HepG2 (cell line): Measurements from ENCODE around the gene SCAF8. TPM values are rescaled to one million over a fixed set of nuclear protein-coding genes. Genes with fewer than 3 reads are reported as not detected.

Experiments used
- ATF1 ChIP-seq: IDR thresholded peaks from 2 replicates; pipeline ENCODE4 v1.6.1; 2016; ENCODE audit warnings: mild to moderate bottlenecking, control low read depth
- BRCA1 ChIP-seq: sonication (generic); formaldehyde crosslinking; IDR thresholded peaks from 2 replicates; pipeline ENCODE4 v1.4.0; 2020; ENCODE audit warnings: missing genetic modification reagents
- HMG20A ChIP-seq: IDR thresholded peaks from 2 replicates; pipeline ENCODE4 v1.6.1; 2016; ENCODE audit warnings: borderline replicate concordance
- HOXD1 ChIP-seq: sonication (generic); formaldehyde crosslinking; IDR thresholded peaks from 2 replicates; pipeline ENCODE4 v1.5.0; 2020; ENCODE audit warnings: missing genetic modification reagents
- MLXIP ChIP-seq: sonication (generic); formaldehyde crosslinking; IDR thresholded peaks from 2 replicates; pipeline ENCODE4 v1.9.0; 2021; ENCODE audit warnings: missing genetic modification reagents, borderline replicate concordance
- NBN ChIP-seq: fragments of 450-650 bp; conservative IDR thresholded peaks from 2 replicates; pipeline ENCODE4 v1.6.1; 2017
- RCOR2 ChIP-seq: IDR thresholded peaks from 2 replicates; pipeline ENCODE4 v1.6.1; 2016; ENCODE audit warnings: missing biosample characterization, missing genetic modification reagents
- REXO4 ChIP-seq: sonication (generic); formaldehyde crosslinking; IDR thresholded peaks from 2 replicates; pipeline ENCODE4 v1.8.0; 2022; ENCODE audit warnings: missing genetic modification reagents, mild to moderate bottlenecking, borderline replicate concordance
- RNF2 ChIP-seq: fragments of 450-650 bp; conservative IDR thresholded peaks from 2 replicates; pipeline ENCODE4 v1.6.1; 2016; ENCODE audit warnings: low read depth
- SOX5 ChIP-seq: IDR thresholded peaks from 2 replicates; pipeline ENCODE4 v1.6.1; 2016; ENCODE audit warnings: borderline replicate concordance
- ZBTB38 ChIP-seq: sonication (generic); formaldehyde crosslinking; IDR thresholded peaks from 2 replicates; pipeline ENCODE4 v1.5.1; 2020; ENCODE audit warnings: mild to moderate bottlenecking, missing genetic modification reagents
- ZNF101 ChIP-seq: sonication (generic); formaldehyde crosslinking; IDR thresholded peaks from 2 replicates; pipeline ENCODE4 v1.4.0; 2020; ENCODE audit warnings: mild to moderate bottlenecking, low read depth, missing genetic modification reagents, borderline replicate concordance
- ZNF431 ChIP-seq: sonication (generic); formaldehyde crosslinking; IDR thresholded peaks from 2 replicates; pipeline ENCODE4 v1.9.0; 2022; ENCODE audit warnings: missing genetic modification reagents, low read depth, mild to moderate bottlenecking, borderline replicate concordance
- ZNF552 ChIP-seq: sonication (generic); formaldehyde crosslinking; IDR thresholded peaks from 2 replicates; pipeline ENCODE4 v1.9.0; 2022; ENCODE audit warnings: missing genetic modification reagents, mild to moderate bottlenecking, borderline replicate concordance
- ZNF570 ChIP-seq: sonication (generic); formaldehyde crosslinking; IDR thresholded peaks from 2 replicates; pipeline ENCODE4 v1.4.0; 2020; ENCODE audit warnings: mild to moderate bottlenecking, missing genetic modification reagents, borderline replicate concordance
- ZNF800 ChIP-seq: sonication (generic); formaldehyde crosslinking; IDR thresholded peaks from 2 replicates; pipeline ENCODE4 v1.4.0; 2020; ENCODE audit warnings: missing genetic modification reagents
- ZNF878 ChIP-seq: sonication (generic); formaldehyde crosslinking; IDR thresholded peaks from 2 replicates; pipeline ENCODE4 v1.8.1; 2023; ENCODE audit warnings: mild to moderate bottlenecking, missing genetic modification reagents, moderate library complexity
- polyA plus RNA-seq, 8 experiments: library from polyadenylated mRNA; depleted of rRNA in 3 of 8; stranded (reverse) in 7 of 8; unstranded in 1 of 8; fragments of >200 nt; fragmentation: Illumina TruSeq in 4 of 8; extraction: Trizol in 4 of 8; gene quantifications; 2 replicates each; pipeline versions ENCODE4 v1.2.1 to v1.2.3, GENCODE V29; 2011 to 2016; ENCODE audit warnings: low read depth in 4 of 8, missing spikeins in 1 of 8, mixed read lengths in 1 of 8; ENCODE audit not compliant: insufficient read depth in 1 of 8
- total RNA-seq, 5 experiments: library from RNA; depleted of rRNA; stranded (reverse); fragments of >200 nt; fragmentation: Illumina TruSeq; extraction: Trizol; gene quantifications; 2 replicates each; pipeline ENCODE4 v1.2.3, GENCODE V29; 2016; ENCODE audit warnings: low read depth in 1 of 5
- TF ChIP-seq, protein P1 (sequence below): sonication (generic); formaldehyde crosslinking; IDR thresholded peaks from 2 replicates; pipeline ENCODE4 v1.5.0; 2020; ENCODE audit warnings: mild to moderate bottlenecking, missing genetic modification reagents
- TF ChIP-seq, protein P2 (sequence below): sonication (generic); formaldehyde crosslinking; IDR thresholded peaks from 2 replicates; pipeline ENCODE4 v1.4.0; 2020; ENCODE audit warnings: mild to moderate bottlenecking, low read depth, missing genetic modification reagents
- TF ChIP-seq, protein P3 (sequence below): sonication (generic); formaldehyde crosslinking; IDR thresholded peaks from 2 replicates; pipeline ENCODE4; 2020; ENCODE audit warnings: missing genetic modification reagents, mild to moderate bottlenecking, borderline replicate concordance

SCAF8 gene
- total and polyA plus RNA-seq, 2 of the 13 experiments (the other 11 are each of a cell fraction or from before 2014, with no cell fraction given), result 15.3 to 40.8 TPM

GRCh38 chr6:154868143-154868594, 135.0 kb downstream of the SCAF8 start (continued):
- TF ChIP-seq MLXIP (CRISPR knock-in tag), result 0 out of 2 replicates have a peak, but pooled peaks have one; percentile 3
- no peak for TF ChIP-seq HOXD1 (CRISPR knock-in tag)
- no peak for TF ChIP-seq REXO4 (CRISPR knock-in tag)
- TF ChIP-seq, protein P1, sequence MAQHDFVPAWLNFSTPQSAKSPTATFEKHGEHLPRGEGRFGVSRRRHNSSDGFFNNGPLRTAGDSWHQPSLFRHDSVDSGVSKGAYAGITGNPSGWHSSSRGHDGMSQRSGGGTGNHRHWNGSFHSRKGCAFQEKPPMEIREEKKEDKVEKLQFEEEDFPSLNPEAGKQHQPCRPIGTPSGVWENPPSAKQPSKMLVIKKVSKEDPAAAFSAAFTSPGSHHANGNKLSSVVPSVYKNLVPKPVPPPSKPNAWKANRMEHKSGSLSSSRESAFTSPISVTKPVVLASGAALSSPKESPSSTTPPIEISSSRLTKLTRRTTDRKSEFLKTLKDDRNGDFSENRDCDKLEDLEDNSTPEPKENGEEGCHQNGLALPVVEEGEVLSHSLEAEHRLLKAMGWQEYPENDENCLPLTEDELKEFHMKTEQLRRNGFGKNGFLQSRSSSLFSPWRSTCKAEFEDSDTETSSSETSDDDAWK, result no peak
- TF ChIP-seq ZNF878, result no peak
- no peak for TF ChIP-seq BRCA1 (CRISPR knock-in tag)
- no peak for TF ChIP-seq ZBTB38 (CRISPR knock-in tag)
- no peak for TF ChIP-seq ZNF552 (CRISPR knock-in tag)
- no peak for TF ChIP-seq RNF2
- 0 out of 2 replicates have a peak, but pooled peaks have one; percentile 24 for TF ChIP-seq ZNF800
- no peak for TF ChIP-seq ATF1
- TF ChIP-seq ZNF570 (CRISPR knock-in tag), result no peak
- TF ChIP-seq, protein P2, sequence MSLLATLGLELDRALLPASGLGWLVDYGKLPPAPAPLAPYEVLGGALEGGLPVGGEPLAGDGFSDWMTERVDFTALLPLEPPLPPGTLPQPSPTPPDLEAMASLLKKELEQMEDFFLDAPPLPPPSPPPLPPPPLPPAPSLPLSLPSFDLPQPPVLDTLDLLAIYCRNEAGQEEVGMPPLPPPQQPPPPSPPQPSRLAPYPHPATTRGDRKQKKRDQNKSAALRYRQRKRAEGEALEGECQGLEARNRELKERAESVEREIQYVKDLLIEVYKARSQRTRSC, result no peak
- TF ChIP-seq, protein P3, sequence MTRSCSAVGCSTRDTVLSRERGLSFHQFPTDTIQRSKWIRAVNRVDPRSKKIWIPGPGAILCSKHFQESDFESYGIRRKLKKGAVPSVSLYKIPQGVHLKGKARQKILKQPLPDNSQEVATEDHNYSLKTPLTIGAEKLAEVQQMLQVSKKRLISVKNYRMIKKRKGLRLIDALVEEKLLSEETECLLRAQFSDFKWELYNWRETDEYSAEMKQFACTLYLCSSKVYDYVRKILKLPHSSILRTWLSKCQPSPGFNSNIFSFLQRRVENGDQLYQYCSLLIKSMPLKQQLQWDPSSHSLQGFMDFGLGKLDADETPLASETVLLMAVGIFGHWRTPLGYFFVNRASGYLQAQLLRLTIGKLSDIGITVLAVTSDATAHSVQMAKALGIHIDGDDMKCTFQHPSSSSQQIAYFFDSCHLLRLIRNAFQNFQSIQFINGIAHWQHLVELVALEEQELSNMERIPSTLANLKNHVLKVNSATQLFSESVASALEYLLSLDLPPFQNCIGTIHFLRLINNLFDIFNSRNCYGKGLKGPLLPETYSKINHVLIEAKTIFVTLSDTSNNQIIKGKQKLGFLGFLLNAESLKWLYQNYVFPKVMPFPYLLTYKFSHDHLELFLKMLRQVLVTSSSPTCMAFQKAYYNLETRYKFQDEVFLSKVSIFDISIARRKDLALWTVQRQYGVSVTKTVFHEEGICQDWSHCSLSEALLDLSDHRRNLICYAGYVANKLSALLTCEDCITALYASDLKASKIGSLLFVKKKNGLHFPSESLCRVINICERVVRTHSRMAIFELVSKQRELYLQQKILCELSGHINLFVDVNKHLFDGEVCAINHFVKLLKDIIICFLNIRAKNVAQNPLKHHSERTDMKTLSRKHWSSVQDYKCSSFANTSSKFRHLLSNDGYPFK (CRISPR knock-in tag), result no peak
- no peak for TF ChIP-seq RCOR2
- TF ChIP-seq HMG20A (CRISPR knock-in tag), result 0 out of 2 replicates have a peak, but pooled peaks have one; percentile 15
- no peak for TF ChIP-seq NBN
- TF ChIP-seq ZNF431 (CRISPR knock-in tag), result no peak
- TF ChIP-seq ZNF101 (CRISPR knock-in tag), result no peak
- TF ChIP-seq SOX5, result no peak
